Upper lobe of right lung (tissue), 1 donor: Measurements from ENCODE around the gene GUCA2B. TPM values are rescaled to one million over a fixed set of nuclear protein-coding genes. Genes with fewer than 3 reads are reported as not detected.

ENCODE experiments used
- ATAC-seq: fragments of 200-7000 bp; cut with Tn5 transposase; one replicate; pipeline ENCODE4 v1.9.1; 2020; ENCODE audit warnings: mild to moderate bottlenecking, moderate library complexity
- DNase-seq: peaks from one replicate; pipeline ENCODE4 v3.0.0-alpha.2; 2020
- H3K27ac ChIP-seq: fragments of 200-600 bp; one replicate; pipeline ENCODE4 v1.8.0; 2022
- H3K27me3 ChIP-seq: fragments of 200-600 bp; one replicate; pipeline ENCODE4 v1.8.0; 2022; ENCODE audit warnings: mild to moderate bottlenecking
- H3K36me3 ChIP-seq: fragments of 200-600 bp; one replicate; pipeline ENCODE4 v1.8.0; 2022
- H3K4me1 ChIP-seq: fragments of 200-600 bp; one replicate; pipeline ENCODE4 v1.8.0; 2022
- H3K4me3 ChIP-seq: fragments of 200-600 bp; one replicate; pipeline ENCODE4 v1.8.0; 2022; ENCODE audit warnings: mild to moderate bottlenecking
- H3K9me3 ChIP-seq: fragments of 200-600 bp; one replicate; pipeline ENCODE4 v1.8.0; 2022
- CTCF ChIP-seq: fragments of 200-600 bp; IDR thresholded peaks from one replicate; pipeline ENCODE4 v1.8.0; 2022; ENCODE audit warnings: antibody characterized with exemption
- intact Hi-C: fragments of 100-400 bp; cut with DNase I; formaldehyde crosslinking; loops from one replicate; pipeline ENCODE4 v1.11.0; 2022
- total RNA-seq: library from RNA; stranded (reverse); fragmentation: NEBNext Ultra II Directional; extraction: Animal tissue kit (Norgen Biotek cat#: 25700); gene quantifications from one replicate; pipeline ENCODE4 v1.2.1, GENCODE V29; 2021
- donor health status: DM: no; HTN: yes; CAD: no; lungs with severe emphysema.

GUCA2B gene
- total RNA-seq, 1 donor from 2014 or later: not detected

DNA sequence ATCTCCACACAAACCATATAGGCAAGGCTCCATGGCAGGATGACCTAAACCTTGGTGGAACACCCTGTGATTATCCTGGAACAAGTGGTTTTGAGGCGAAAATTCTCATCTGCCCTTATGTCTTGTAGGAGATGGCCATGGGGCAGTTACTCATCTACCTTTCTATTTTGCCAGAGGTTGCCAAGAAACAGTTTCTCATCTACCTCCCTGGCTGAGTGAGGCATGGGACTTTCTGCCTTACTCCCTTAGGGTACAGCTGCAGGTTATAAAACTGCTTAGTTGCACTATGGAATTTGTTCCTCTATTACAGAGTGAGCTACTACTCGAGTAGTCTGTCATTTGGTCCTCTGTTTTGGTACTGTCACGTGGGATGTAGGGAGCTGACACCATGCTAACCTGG is 42.6 kb downstream of the GUCA2B start:
- Histone ChIP-seq H3K27ac (no peak overlapping the region), H3K9me3 (no peaks in the 10 kb centered on the region), H3K36me3 (peaks cover 35% of the 10 kb centered on the region), H3K4me3 (no peak overlapping the region), H3K4me1 (no peaks in the 10 kb centered on the region), H3K27me3 (no peaks in the 10 kb centered on the region)
- no peak for TF ChIP-seq CTCF
- intact Hi-C loops: no loop called here
- DNase-seq (no peak), ATAC-seq (no peak)

DNA sequence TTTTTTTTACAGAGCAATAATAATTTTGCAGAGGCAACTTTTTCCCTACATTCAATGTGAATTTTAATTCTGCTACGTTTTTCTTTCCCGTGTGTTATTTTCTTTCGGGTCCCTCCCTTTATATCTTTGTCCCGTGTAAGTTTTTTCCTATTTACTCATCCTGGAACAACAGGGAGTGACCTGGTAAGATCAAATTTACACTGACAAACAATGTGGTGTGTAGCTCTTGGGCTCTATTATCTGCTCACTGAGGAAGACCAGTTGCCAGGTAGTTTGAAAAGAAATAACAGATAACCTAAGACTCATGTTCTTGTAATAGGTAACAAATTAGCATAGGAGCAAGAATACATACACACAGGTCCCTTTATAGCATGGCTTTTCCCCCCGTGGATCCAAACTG is 45.0 kb downstream of the GUCA2B start:
- intact Hi-C loops: no loop called here
- ATAC-seq: no peak
- TF ChIP-seq CTCF: no peak
- no peak for DNase-seq
- no peak overlapping the region for H3K27ac ChIP-seq
- no peaks in the 10 kb centered on the region for H3K9me3 ChIP-seq
- H3K27me3 ChIP-seq: no peaks in the 10 kb centered on the region
- H3K4me3 ChIP-seq: no peak overlapping the region
- peaks cover 29% of the 10 kb centered on the region for H3K36me3 ChIP-seq
- H3K4me1 ChIP-seq: no peaks in the 10 kb centered on the region

GRCh38 chr1:42201986-42202385 is 48.8 kb downstream of the GUCA2B start:
- ATAC-seq (no peak), DNase-seq (no peak)
- TF ChIP-seq CTCF: no peak
- no peaks in the 10 kb centered on the region for H3K4me1 ChIP-seq
- H3K36me3 ChIP-seq: peaks cover 3% of the 10 kb centered on the region
- no peak overlapping the region for H3K4me3 ChIP-seq
- no peak overlapping the region for H3K27ac ChIP-seq
- H3K9me3 ChIP-seq: no peaks in the 10 kb centered on the region
- intact Hi-C loops: no loop called here
- no peaks in the 10 kb centered on the region for H3K27me3 ChIP-seq

Other genes with a start within 250 kb of the GUCA2B start
- gene HIVEP3, start 234.5 kb upstream of the GUCA2B start, total RNA-seq: 16.6 TPM
- gene GUCA2A, start 11.3 kb downstream of the GUCA2B start, total RNA-seq: not detected
- gene FOXJ3, start 181.8 kb downstream of the GUCA2B start, total RNA-seq: 47.0 TPM
- 10.4 TPM for gene RIMKLA, start 227.4 kb downstream of the GUCA2B start, total RNA-seq